PFSK-1 (cell line): ENCODE results near the gene PNMT.

Experiments used
- FOXP2 ChIP-seq: optimal IDR thresholded peaks from 2 replicates; pipeline ENCODE3; 2011; ENCODE audit warnings: borderline replicate concordance, control low read depth, inconsistent platforms; ENCODE audit not compliant: insufficient read depth; ENCODE audit errors: extremely low read length, extremely low read depth
- POLR2AphosphoS5 ChIP-seq: IDR thresholded peaks from 2 replicates; pipeline ENCODE4 v1.6.1; 2012; ENCODE audit warnings: low read depth, mild to moderate bottlenecking, control low read depth, low read length, moderate library complexity
- SIN3A ChIP-seq: IDR thresholded peaks from 2 replicates; pipeline ENCODE4 v1.6.1; 2012; ENCODE audit warnings: mild to moderate bottlenecking, low read length, moderate library complexity, borderline replicate concordance; ENCODE audit not compliant: insufficient read depth
- TAF1 ChIP-seq: IDR thresholded peaks from 2 replicates; pipeline ENCODE4 v1.6.1; 2012; ENCODE audit warnings: low read length, control low read depth, borderline replicate concordance; ENCODE audit not compliant: insufficient read depth
- TF ChIP-seq, protein P1 (sequence below), 2 experiments: IDR thresholded peaks; 2 replicates each; pipeline versions ENCODE4 v1.6.1 to v1.8.0; 2011 to 2012; ENCODE audit warnings: low read depth in 2 of 2, low read length in 2 of 2, control low read depth in 1 of 2, inconsistent platforms in 1 of 2, mild to moderate bottlenecking in 1 of 2, moderate library complexity in 1 of 2; ENCODE audit not compliant: insufficient read depth in 1 of 2

Gene PNMT

DNA sequence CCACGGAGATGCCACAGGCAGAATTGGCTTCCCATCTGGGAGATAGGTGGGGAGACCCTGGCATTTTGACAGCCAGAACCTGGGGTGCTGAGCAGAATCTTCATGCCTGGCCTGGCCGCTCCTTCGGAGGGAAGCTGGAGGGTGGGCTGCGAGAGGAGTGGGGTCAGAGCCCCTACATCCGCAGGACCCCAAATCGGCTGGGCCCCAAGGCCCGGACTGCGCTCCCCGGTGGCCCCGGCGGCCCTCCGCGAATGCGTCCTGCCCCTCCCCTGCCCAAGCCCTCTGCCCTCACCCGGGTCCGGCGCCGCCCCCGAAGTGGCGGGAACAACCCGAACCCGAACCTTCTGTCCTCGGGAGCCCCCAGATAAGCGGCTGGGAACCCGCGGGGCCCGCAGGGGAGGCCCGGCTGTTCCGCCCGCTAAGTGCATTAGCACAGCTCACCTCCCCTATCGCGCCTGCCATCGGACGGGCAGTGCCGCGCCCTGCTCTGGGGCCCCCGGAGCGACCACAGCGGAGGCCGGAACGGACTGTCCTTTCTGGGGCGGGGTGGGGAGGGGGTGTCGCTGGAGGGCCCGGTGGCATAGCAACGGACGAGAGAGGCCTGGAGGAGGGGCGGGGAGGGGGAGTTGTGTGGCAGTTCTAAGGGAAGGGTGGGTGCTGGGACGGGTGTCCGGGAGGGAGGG, 850 bp upstream of the PNMT start:
- TF ChIP-seq POLR2AphosphoS5 (no peak), TAF1 (no peak), FOXP2 (no peak), SIN3A (no peak)
- TF ChIP-seq, protein P1, sequence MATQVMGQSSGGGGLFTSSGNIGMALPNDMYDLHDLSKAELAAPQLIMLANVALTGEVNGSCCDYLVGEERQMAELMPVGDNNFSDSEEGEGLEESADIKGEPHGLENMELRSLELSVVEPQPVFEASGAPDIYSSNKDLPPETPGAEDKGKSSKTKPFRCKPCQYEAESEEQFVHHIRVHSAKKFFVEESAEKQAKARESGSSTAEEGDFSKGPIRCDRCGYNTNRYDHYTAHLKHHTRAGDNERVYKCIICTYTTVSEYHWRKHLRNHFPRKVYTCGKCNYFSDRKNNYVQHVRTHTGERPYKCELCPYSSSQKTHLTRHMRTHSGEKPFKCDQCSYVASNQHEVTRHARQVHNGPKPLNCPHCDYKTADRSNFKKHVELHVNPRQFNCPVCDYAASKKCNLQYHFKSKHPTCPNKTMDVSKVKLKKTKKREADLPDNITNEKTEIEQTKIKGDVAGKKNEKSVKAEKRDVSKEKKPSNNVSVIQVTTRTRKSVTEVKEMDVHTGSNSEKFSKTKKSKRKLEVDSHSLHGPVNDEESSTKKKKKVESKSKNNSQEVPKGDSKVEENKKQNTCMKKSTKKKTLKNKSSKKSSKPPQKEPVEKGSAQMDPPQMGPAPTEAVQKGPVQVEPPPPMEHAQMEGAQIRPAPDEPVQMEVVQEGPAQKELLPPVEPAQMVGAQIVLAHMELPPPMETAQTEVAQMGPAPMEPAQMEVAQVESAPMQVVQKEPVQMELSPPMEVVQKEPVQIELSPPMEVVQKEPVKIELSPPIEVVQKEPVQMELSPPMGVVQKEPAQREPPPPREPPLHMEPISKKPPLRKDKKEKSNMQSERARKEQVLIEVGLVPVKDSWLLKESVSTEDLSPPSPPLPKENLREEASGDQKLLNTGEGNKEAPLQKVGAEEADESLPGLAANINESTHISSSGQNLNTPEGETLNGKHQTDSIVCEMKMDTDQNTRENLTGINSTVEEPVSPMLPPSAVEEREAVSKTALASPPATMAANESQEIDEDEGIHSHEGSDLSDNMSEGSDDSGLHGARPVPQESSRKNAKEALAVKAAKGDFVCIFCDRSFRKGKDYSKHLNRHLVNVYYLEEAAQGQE (IDR thresholded peaks at IDR 0.05; ENCODE audit: insufficient read depth in 1 of 2, low read depth in 2 of 2, low read length in 2 of 2), result no peak

DNA sequence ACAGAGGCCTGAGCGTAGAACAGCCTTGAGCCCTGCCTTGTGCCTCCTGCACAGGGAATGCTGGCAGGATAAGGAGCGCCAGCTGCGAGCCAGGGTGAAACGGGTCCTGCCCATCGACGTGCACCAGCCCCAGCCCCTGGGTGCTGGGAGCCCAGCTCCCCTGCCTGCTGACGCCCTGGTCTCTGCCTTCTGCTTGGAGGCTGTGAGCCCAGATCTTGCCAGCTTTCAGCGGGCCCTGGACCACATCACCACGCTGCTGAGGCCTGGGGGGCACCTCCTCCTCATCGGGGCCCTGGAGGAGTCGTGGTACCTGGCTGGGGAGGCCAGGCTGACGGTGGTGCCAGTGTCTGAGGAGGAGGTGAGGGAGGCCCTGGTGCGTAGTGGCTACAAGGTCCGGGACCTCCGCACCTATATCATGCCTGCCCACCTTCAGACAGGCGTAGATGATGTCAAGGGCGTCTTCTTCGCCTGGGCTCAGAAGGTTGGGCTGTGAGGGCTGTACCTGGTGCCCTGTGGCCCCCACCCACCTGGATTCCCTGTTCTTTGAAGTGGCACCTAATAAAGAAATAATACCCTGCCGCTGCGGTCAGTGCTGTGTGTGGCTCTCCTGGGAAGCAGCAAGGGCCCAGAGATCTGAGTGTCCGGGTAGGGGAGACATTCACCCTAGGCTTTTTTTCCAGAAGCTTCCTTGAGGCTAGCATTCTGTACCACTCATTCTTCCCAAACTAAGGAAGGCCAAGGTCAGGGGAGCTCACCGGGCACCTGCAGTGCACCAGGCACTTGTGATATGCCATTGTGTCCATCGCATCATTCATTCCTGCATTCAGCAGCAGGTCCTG, 1.9 kb downstream of the PNMT start:
- TF ChIP-seq, protein P1 (IDR thresholded peaks at IDR 0.05; ENCODE audit: insufficient read depth in 1 of 2, low read depth in 2 of 2, low read length in 2 of 2), result no peak
- TF ChIP-seq TAF1, result no peak
- TF ChIP-seq SIN3A, result no peak
- TF ChIP-seq FOXP2, result no peak

DNA sequence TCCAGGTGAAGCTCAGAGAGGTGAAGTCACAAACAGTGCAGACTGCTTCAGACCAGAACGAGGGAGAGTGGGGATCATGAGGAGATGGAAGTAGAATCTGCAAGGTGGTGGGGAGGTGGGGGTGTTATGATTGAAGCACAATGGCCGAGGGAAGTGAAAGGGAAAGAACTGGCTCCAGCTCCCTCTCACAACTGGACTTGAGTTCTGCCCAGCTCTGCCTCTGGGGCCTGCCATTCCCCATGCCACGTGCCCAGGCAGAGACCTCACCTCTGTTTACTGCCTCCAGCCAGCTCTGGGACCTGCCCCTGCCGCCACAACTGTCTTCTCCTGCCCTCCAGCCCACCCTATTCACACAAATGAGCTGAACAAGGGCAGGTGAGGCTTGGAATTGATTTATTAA, 2.5 kb downstream of the PNMT start:
- TF ChIP-seq, protein P1 (IDR thresholded peaks at IDR 0.05; ENCODE audit: insufficient read depth in 1 of 2, low read depth in 2 of 2, low read length in 2 of 2), result no peak
- TF ChIP-seq SIN3A (no peak), POLR2AphosphoS5 (no peak), TAF1 (no peak), FOXP2 (no peak)

DNA sequence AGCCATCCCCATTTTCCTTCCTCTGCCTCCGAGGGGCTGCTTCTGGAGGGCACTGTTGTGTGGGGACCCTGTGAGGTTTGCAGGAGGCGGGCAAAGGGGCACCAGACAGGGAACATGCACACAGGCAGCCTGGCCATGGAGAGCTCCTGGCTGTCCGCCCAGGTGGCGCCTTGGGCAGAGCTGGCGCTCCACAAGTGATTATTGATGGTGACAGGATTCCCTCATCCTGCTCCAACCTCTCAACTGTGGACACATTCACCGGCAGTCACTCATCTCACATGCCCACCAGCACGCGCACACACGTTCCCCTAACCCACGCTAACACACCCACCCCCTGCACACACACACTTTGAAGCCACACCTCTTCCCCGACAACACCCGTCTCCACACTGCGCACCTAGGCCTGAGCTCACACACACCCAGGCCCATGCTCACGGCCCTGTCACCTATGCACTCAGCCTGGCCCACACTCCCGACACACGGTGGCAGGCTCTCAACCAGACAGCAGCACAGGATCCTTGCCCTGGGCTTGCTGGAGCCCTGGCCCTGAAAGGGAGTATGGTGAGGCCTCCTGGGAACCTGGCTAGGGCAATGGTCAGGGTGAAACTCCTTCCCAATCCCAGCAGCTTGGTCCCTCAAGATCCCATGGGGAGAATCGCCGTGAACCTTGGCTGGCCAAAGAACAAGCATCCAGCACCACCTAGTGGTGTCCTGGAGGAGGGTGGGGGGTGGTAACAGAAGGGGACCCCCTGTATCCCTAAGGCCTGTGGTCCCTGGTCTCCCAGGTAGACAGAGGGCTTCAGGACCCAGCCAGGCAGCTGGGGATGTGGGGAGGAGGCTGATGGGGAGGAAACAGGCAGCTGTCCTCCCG, 3.6 kb downstream of the PNMT start:
- TF ChIP-seq TAF1, result no peak
- no peak for TF ChIP-seq FOXP2
- TF ChIP-seq, protein P1 (IDR thresholded peaks at IDR 0.05; ENCODE audit: insufficient read depth in 1 of 2, low read depth in 2 of 2, low read length in 2 of 2), result no peak
- TF ChIP-seq POLR2AphosphoS5, result no peak
- no peak for TF ChIP-seq SIN3A
